ENCODE data around the gene KCNQ5. TPM values are rescaled to one million over a fixed set of nuclear protein-coding genes. Genes with fewer than 3 reads are reported as not detected.

KCNQ5 gene
- total RNA-seq, 1 experiment from 2014 or later: 0.31 TPM

- no peak overlapping the region for H3K4me3 ChIP-seq (ENCODE audit: insufficient read depth, low read depth, low read length)
- H3K36me3 ChIP-seq (replicated peaks; ENCODE audit: control insufficient read depth, insufficient read depth, low read length): no peaks in the 10 kb centered on the region
- no peak for DNase-seq
- H3K27me3 ChIP-seq (ENCODE audit: control insufficient read depth, insufficient read depth, low read length): no peaks in the 10 kb centered on the region
Measured at GRCh38 chr6:72793641-72794395, 172.0 kb downstream of the KCNQ5 start.

- H3K36me3 ChIP-seq (replicated peaks; ENCODE audit: control insufficient read depth, insufficient read depth, low read length): no peaks in the 10 kb centered on the region
- H3K4me3 ChIP-seq (ENCODE audit: insufficient read depth, low read depth, low read length): no peak overlapping the region
- DNase-seq: no peak
- H3K27me3 ChIP-seq (ENCODE audit: control insufficient read depth, insufficient read depth, low read length): no peaks in the 10 kb centered on the region
Measured at GRCh38 chr6:72798196-72798595, 176.3 kb downstream of the KCNQ5 start.

GRCh38 chr6:72809746-72810379 lies 188.0 kb downstream of the KCNQ5 start:
- Histone ChIP-seq H3K36me3 (replicated peaks; ENCODE audit: control insufficient read depth, insufficient read depth, low read length) (no peaks in the 10 kb centered on the region), H3K4me3 (ENCODE audit: insufficient read depth, low read depth, low read length) (no peak overlapping the region), H3K27me3 (ENCODE audit: control insufficient read depth, insufficient read depth, low read length) (no peaks in the 10 kb centered on the region)
- no peak for DNase-seq

GRCh38 chr6:72810571-72811280 lies 188.9 kb downstream of the KCNQ5 start:
- no peaks in the 10 kb centered on the region for H3K36me3 ChIP-seq (replicated peaks; ENCODE audit: control insufficient read depth, insufficient read depth, low read length)
- no peaks in the 10 kb centered on the region for H3K27me3 ChIP-seq (ENCODE audit: control insufficient read depth, insufficient read depth, low read length)
- no peak for DNase-seq

GRCh38 chr6:72811971-72812421 lies 190.1 kb downstream of the KCNQ5 start:
- no peak for DNase-seq
- no peaks in the 10 kb centered on the region for H3K36me3 ChIP-seq (replicated peaks; ENCODE audit: control insufficient read depth, insufficient read depth, low read length)
- no peak overlapping the region for H3K4me3 ChIP-seq (ENCODE audit: insufficient read depth, low read depth, low read length)
- H3K27me3 ChIP-seq (ENCODE audit: control insufficient read depth, insufficient read depth, low read length): no peaks in the 10 kb centered on the region

More at GRCh38 chr6:72810571-72811280, 188.9 kb downstream of the KCNQ5 start:
- H3K4me3 ChIP-seq (ENCODE audit: insufficient read depth, low read depth, low read length): no peak overlapping the region

GRCh38 chr6:72813807-72814596 lies 192.1 kb downstream of the KCNQ5 start:
- Histone ChIP-seq H3K36me3 (replicated peaks; ENCODE audit: control insufficient read depth, insufficient read depth, low read length) (no peaks in the 10 kb centered on the region), H3K4me3 (ENCODE audit: insufficient read depth, low read depth, low read length) (no peak overlapping the region), H3K27me3 (ENCODE audit: control insufficient read depth, insufficient read depth, low read length) (no peaks in the 10 kb centered on the region)
- no peak for DNase-seq

- H3K4me3 ChIP-seq (ENCODE audit: insufficient read depth, low read depth, low read length): no peak overlapping the region
- H3K27me3 ChIP-seq (ENCODE audit: control insufficient read depth, insufficient read depth, low read length): no peaks in the 10 kb centered on the region
- DNase-seq: no peak
- no peaks in the 10 kb centered on the region for H3K36me3 ChIP-seq (replicated peaks; ENCODE audit: control insufficient read depth, insufficient read depth, low read length)
Measured at GRCh38 chr6:72816022-72816421, 194.2 kb downstream of the KCNQ5 start.

- no peak for DNase-seq
- no peak overlapping the region for H3K4me3 ChIP-seq (ENCODE audit: insufficient read depth, low read depth, low read length)
- no peaks in the 10 kb centered on the region for H3K36me3 ChIP-seq (replicated peaks; ENCODE audit: control insufficient read depth, insufficient read depth, low read length)
- H3K27me3 ChIP-seq (ENCODE audit: control insufficient read depth, insufficient read depth, low read length): no peaks in the 10 kb centered on the region
Measured at GRCh38 chr6:72817208-72817607, 195.3 kb downstream of the KCNQ5 start.

- Histone ChIP-seq H3K27me3 (ENCODE audit: control insufficient read depth, insufficient read depth, low read length) (no peaks in the 10 kb centered on the region), H3K4me3 (ENCODE audit: insufficient read depth, low read depth, low read length) (no peak overlapping the region), H3K36me3 (replicated peaks; ENCODE audit: control insufficient read depth, insufficient read depth, low read length) (no peaks in the 10 kb centered on the region)
- no peak for DNase-seq
Measured at GRCh38 chr6:72819609-72820008, 197.7 kb downstream of the KCNQ5 start.

- Histone ChIP-seq H3K27me3 (ENCODE audit: control insufficient read depth, insufficient read depth, low read length) (no peaks in the 10 kb centered on the region), H3K36me3 (replicated peaks; ENCODE audit: control insufficient read depth, insufficient read depth, low read length) (no peaks in the 10 kb centered on the region), H3K4me3 (ENCODE audit: insufficient read depth, low read depth, low read length) (no peak overlapping the region)
- DNase-seq: no peak
Measured at GRCh38 chr6:72820153-72820552, 198.3 kb downstream of the KCNQ5 start.

GRCh38 chr6:72820906-72821305 lies 199.0 kb downstream of the KCNQ5 start:
- H3K36me3 ChIP-seq (replicated peaks; ENCODE audit: control insufficient read depth, insufficient read depth, low read length): no peaks in the 10 kb centered on the region
- no peaks in the 10 kb centered on the region for H3K27me3 ChIP-seq (ENCODE audit: control insufficient read depth, insufficient read depth, low read length)
- DNase-seq: no peak
- H3K4me3 ChIP-seq (ENCODE audit: insufficient read depth, low read depth, low read length): no peak overlapping the region

- H3K36me3 ChIP-seq (replicated peaks; ENCODE audit: control insufficient read depth, insufficient read depth, low read length): no peaks in the 10 kb centered on the region
- no peak for DNase-seq
- no peak overlapping the region for H3K4me3 ChIP-seq (ENCODE audit: insufficient read depth, low read depth, low read length)
- no peaks in the 10 kb centered on the region for H3K27me3 ChIP-seq (ENCODE audit: control insufficient read depth, insufficient read depth, low read length)
Measured at GRCh38 chr6:72822023-72822422, 200.2 kb downstream of the KCNQ5 start.

- Histone ChIP-seq H3K27me3 (ENCODE audit: control insufficient read depth, insufficient read depth, low read length) (no peaks in the 10 kb centered on the region), H3K4me3 (ENCODE audit: insufficient read depth, low read depth, low read length) (no peak overlapping the region), H3K36me3 (replicated peaks; ENCODE audit: control insufficient read depth, insufficient read depth, low read length) (no peaks in the 10 kb centered on the region)
- DNase-seq: no peak
Measured at GRCh38 chr6:72822691-72823090, 200.8 kb downstream of the KCNQ5 start.

- Histone ChIP-seq H3K36me3 (replicated peaks; ENCODE audit: control insufficient read depth, insufficient read depth, low read length) (no peaks in the 10 kb centered on the region), H3K4me3 (ENCODE audit: insufficient read depth, low read depth, low read length) (no peak overlapping the region), H3K27me3 (ENCODE audit: control insufficient read depth, insufficient read depth, low read length) (no peaks in the 10 kb centered on the region)
- no peak for DNase-seq
Measured at GRCh38 chr6:72824833-72825232, 203.0 kb downstream of the KCNQ5 start.

Measured in H7 (cell line).